ENCODE results near the gene CSTF3.

- TF ChIP-seq CTCF (IDR thresholded peaks at IDR 0.05; ENCODE audit: low read length) (no peak), EZH2 (IDR thresholded peaks at IDR 0.05; ENCODE audit: borderline replicate concordance, low read length) (no peak)
Measured at GRCh38 chr11:33109294-33109895, 51.9 kb downstream of the CSTF3 start.
